SH-SY5Y (cell line): Measurements from ENCODE around the gene PDXK.

Source experiments
- GATA2 ChIP-seq: IDR thresholded peaks from 2 replicates; pipeline ENCODE4 v1.6.1; 2011; ENCODE audit warnings: mild to moderate bottlenecking, low read depth, low read length
- GATA3 ChIP-seq: IDR thresholded peaks from 2 replicates; pipeline ENCODE4 v1.6.1; 2011; ENCODE audit warnings: low read depth, mild to moderate bottlenecking, low read length, moderate library complexity

DNA sequence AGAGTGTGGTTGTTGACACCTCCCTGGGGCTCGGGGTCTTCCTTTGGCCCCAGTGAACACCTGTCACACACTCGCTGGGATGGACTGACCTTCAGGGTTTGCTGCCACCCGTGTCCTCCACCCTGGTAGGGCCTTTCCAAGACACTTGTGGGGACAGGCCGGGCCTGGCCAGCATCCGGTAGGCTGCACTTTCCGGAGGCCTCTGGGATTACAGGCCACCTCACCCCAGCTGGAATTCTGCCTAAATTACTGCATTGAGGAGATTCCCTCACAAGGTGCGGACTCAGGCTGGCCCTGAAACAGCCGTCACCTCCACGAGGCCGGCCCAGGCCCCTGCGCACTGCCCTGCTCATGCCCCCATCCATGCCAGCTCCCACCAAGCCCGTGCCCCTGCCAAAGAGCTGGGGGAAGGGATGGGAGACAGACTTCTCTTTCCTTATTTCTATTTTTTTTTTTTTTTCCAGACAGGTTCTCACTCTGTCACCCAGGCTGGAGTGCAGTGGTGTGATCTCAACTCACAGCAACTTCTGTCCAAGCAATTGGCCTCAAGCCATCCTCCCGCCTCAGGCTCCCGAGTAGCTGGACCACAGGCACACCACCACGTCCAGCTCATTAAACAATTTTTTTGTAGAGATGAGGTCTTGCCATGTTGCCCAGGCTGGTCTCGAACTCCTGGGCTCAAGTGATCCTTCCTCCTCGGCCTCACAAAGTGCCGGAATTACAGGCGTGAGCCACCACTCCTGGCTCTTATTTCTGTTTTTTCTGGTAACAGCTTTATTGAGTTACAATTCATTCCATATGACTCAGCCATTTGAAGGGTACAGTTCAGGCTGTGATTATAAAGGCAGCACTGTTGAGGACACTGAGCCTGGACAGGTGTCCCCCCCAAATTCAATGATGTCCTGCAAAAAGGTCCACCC is 45.9 kb downstream of the PDXK start:
- no peak for TF ChIP-seq GATA3
- TF ChIP-seq GATA2: no peak
